ENCODE measurements around the gene ZSWIM8. TPM values are rescaled to one million over a fixed set of nuclear protein-coding genes. Genes with fewer than 3 reads are reported as not detected.

The ZSWIM8 gene
- total RNA-seq, 4 donors from 2014 or later, result 48.4 to 121 (median 101) TPM

DNA sequence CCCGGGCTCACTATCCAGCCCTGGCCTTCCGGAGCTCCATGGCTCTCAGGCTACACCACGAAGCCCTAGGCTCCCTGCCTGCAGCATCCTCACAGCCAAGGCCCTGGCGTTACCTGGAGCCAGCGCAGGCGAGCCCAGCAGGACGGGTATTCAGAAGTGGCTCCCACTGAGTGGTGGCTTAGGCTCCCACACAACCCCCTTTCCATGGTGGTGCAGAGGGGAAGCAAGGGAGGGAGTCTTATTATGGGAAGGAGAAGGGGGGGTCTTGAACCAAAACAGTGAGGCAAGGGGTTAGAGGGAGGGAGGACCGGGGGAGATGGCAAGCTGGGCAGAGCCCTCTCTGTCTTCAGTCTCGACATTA, 55.6 kb downstream of the ZSWIM8 start:
- TF ChIP-seq POLR2AphosphoS5 (IDR thresholded peaks at IDR 0.05) (no peak), EP300 (IDR thresholded peaks at IDR 0.05) (no peak), POLR2A (IDR thresholded peaks at IDR 0.05) (no peak)
- TF ChIP-seq, protein P1, sequence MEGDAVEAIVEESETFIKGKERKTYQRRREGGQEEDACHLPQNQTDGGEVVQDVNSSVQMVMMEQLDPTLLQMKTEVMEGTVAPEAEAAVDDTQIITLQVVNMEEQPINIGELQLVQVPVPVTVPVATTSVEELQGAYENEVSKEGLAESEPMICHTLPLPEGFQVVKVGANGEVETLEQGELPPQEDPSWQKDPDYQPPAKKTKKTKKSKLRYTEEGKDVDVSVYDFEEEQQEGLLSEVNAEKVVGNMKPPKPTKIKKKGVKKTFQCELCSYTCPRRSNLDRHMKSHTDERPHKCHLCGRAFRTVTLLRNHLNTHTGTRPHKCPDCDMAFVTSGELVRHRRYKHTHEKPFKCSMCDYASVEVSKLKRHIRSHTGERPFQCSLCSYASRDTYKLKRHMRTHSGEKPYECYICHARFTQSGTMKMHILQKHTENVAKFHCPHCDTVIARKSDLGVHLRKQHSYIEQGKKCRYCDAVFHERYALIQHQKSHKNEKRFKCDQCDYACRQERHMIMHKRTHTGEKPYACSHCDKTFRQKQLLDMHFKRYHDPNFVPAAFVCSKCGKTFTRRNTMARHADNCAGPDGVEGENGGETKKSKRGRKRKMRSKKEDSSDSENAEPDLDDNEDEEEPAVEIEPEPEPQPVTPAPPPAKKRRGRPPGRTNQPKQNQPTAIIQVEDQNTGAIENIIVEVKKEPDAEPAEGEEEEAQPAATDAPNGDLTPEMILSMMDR (IDR thresholded peaks at IDR 0.05), result no peak
- Histone ChIP-seq H3K4me1 (peaks cover 0 to 18% (median 0%) of the 10 kb centered on the region in 3 donors), H3K4me3 (no peak overlapping the region), H3K36me3 (peaks cover 0 to 100% of the 10 kb centered on the region in 2 donors), H3K27me3 (no peaks in the 10 kb centered on the region), H3K9me3 (no peaks in the 10 kb centered on the region), H3K27ac (peak overlapping the region in 1 of 4 donors; percentile 18)
- ATAC-seq, result no peak
- WGBS, 2 donors (ENCODE audit: low coverage in 1 of 2), result 57 to 68% methylated on average over 2 of the region's 9 CpGs

DNA sequence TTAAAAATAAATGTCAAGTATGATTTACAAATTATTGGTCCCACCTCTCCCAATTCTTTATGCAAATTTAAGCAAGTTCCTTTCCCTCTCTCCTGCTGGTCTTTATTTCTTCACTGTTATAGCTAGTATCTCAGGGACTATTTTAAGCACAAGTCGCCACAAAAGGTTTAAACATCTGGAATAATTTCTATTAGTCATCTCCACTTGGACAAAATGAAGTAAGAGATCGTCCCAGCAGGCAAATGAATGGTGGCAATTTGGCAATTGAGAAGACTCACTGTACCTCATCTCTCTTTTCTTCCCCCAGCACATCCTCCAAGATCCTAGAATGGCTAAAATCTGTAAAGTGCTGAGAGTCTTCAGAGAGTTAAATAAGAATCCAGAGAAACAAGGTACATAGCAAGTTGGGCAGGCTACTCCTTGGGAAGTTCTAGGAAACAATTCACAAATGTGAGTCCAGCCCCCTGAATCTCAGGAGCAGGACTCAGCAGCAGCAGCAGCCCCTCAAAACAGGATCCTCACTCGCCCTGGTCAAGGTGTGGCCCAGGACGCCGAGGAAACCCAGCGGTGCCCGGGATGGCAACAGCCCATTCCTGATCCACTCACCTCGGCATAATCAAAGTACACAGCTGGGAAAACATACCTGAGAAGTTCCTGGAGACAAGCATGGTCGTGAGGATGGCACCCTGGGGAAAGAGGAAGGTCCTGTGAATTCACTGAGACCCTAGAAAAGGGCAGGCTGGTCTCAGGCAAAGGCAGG, 56.3 kb downstream of the ZSWIM8 start:
- no peak for ATAC-seq
- H3K27me3 ChIP-seq, result no peaks in the 10 kb centered on the region
- H3K4me3 ChIP-seq, result no peak overlapping the region
- H3K9me3 ChIP-seq, result no peaks in the 10 kb centered on the region
- peak overlapping the region in 1 of 4 donors; percentile 18 for H3K27ac ChIP-seq
- H3K36me3 ChIP-seq, result peaks cover 0 to 100% of the 10 kb centered on the region in 2 donors
- no peak for TF ChIP-seq POLR2AphosphoS5 (IDR thresholded peaks at IDR 0.05)
- TF ChIP-seq POLR2A (IDR thresholded peaks at IDR 0.05), result no peak
- TF ChIP-seq, protein P1 (IDR thresholded peaks at IDR 0.05), result no peak
- H3K4me1 ChIP-seq, result peaks cover 0 to 14% (median 0%) of the 10 kb centered on the region in 3 donors
- WGBS, 2 donors (ENCODE audit: low coverage in 1 of 2), result 34 to 81% methylated on average over 2 to 8 of the region's 9 CpGs

DNA sequence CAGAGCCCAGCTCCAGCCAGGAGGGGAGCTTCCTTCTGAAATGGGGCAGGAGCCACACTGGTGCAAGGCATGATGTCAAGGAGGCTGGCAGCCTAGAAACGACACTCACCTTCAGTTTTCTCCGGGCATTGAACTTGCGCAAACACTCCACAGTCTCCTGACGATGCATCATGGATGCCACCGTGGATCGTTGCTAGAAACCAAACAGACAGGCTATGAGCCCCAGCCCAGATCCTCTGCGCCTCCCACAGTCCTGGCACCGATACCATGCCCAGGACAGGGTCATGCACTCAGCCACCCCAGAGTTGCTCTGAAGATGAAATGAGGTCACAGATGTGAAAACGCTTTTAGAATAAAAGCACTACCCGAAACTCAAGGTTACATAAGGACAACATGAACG, 56.9 kb downstream of the ZSWIM8 start:
- peak overlapping the region in 1 of 4 donors; percentile 17 for H3K27ac ChIP-seq
- peaks cover 0 to 8% (median 0%) of the 10 kb centered on the region in 3 donors for H3K4me1 ChIP-seq
- H3K27me3 ChIP-seq, result no peaks in the 10 kb centered on the region
- no peak for ATAC-seq
- TF ChIP-seq, protein P1 (IDR thresholded peaks at IDR 0.05), result no peak
- TF ChIP-seq POLR2A (IDR thresholded peaks at IDR 0.05), result no peak
- no peak for TF ChIP-seq EP300 (IDR thresholded peaks at IDR 0.05)
- no peak for TF ChIP-seq POLR2AphosphoS5 (IDR thresholded peaks at IDR 0.05)
- no peaks in the 10 kb centered on the region for H3K9me3 ChIP-seq
- H3K4me3 ChIP-seq, result no peak overlapping the region
- peaks cover 0 to 100% of the 10 kb centered on the region in 2 donors for H3K36me3 ChIP-seq
- 71% methylated on average over 7 of the region's 11 CpGs; no CpG with 5 or more reads in 1 of the 2 donors for WGBS, 2 donors (ENCODE audit: low coverage in 1 of 2)

DNA sequence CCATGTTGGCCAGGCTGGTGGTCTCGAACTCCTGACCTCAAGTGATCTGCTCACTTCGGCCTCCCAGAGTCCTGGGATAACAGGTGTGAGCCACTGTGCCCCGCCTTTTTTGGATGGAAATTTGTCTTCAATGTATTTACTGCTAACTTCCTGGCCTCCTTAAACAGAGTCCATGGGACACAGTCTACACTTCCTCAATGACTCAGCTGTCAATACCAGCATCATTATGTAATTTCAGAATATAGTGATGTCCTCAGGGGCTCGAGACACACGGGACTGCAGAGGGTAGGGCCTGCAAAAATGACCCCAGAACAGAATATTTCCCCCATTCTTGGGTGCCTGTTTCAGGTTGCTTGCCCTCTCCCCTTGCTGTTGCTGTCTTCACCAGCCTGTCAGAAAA, 57.9 kb downstream of the ZSWIM8 start:
- Histone ChIP-seq H3K9me3 (no peaks in the 10 kb centered on the region), H3K36me3 (peaks cover 0 to 100% of the 10 kb centered on the region in 2 donors), H3K27ac (peak overlapping the region in 2 of 4 donors; percentile 3 to 5), H3K4me1 (peaks cover 0 to under 1% (median 0%) of the 10 kb centered on the region in 3 donors), H3K4me3 (no peak overlapping the region), H3K27me3 (no peaks in the 10 kb centered on the region)
- TF ChIP-seq POLR2A (IDR thresholded peaks at IDR 0.05), result no peak
- TF ChIP-seq POLR2AphosphoS5 (IDR thresholded peaks at IDR 0.05), result no peak
- TF ChIP-seq, protein P1 (IDR thresholded peaks at IDR 0.05), result no peak
- no peak for TF ChIP-seq EP300 (IDR thresholded peaks at IDR 0.05)
- ATAC-seq, result no peak
- 81 to 88% methylated on average over 5 of the region's 5 CpGs for WGBS, 2 donors (ENCODE audit: low coverage in 1 of 2)

DNA sequence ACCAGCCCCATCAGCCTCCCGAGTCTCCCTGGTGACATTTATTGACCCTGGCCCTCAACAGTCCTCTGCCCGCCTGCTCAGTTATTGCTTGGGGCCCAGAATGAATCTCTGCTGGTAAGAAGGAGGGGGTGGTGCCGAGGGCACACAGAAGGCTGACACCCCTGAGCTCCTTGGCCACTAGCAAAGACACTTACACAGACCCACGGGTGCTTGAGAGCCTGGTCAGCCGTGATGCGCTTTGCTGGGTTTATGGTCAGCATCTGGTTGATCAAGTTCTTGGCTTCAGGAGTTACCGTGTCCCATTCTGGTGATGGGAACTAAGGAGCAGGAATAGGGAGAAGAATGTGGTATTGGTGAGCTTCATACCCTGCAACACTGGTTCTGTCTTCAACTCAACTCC, 61.6 kb downstream of the ZSWIM8 start:
- no peak for TF ChIP-seq EP300 (IDR thresholded peaks at IDR 0.05)
- TF ChIP-seq, protein P1 (IDR thresholded peaks at IDR 0.05), result no peak
- no peak for TF ChIP-seq POLR2AphosphoS5 (IDR thresholded peaks at IDR 0.05)
- ATAC-seq, result no peak
- Histone ChIP-seq H3K4me1 (peaks cover 3 to 39% (median 27%) of the 10 kb centered on the region in 3 donors), H3K4me3 (no peak overlapping the region), H3K9me3 (no peaks in the 10 kb centered on the region), H3K27ac (peak overlapping the region in 1 of 4 donors; percentile 90), H3K36me3 (peaks cover 0 to 72% of the 10 kb centered on the region in 2 donors), H3K27me3 (no peaks in the 10 kb centered on the region)
- WGBS, 2 donors (ENCODE audit: low coverage in 1 of 2), result 100% methylated on average over 2 of the region's 7 CpGs; no CpG with 5 or more reads in 1 of the 2 donors
